PFSK-1 (cell line): ENCODE data around the gene EGR1.

Experiments used
- FOXP2 ChIP-seq: optimal IDR thresholded peaks from 2 replicates; pipeline ENCODE3; 2011; ENCODE audit warnings: borderline replicate concordance, control low read depth, inconsistent platforms; ENCODE audit not compliant: insufficient read depth; ENCODE audit errors: extremely low read length, extremely low read depth
- POLR2AphosphoS5 ChIP-seq: IDR thresholded peaks from 2 replicates; pipeline ENCODE4 v1.6.1; 2012; ENCODE audit warnings: low read depth, mild to moderate bottlenecking, control low read depth, low read length, moderate library complexity
- SIN3A ChIP-seq: IDR thresholded peaks from 2 replicates; pipeline ENCODE4 v1.6.1; 2012; ENCODE audit warnings: mild to moderate bottlenecking, low read length, moderate library complexity, borderline replicate concordance; ENCODE audit not compliant: insufficient read depth
- TAF1 ChIP-seq: IDR thresholded peaks from 2 replicates; pipeline ENCODE4 v1.6.1; 2012; ENCODE audit warnings: low read length, control low read depth, borderline replicate concordance; ENCODE audit not compliant: insufficient read depth
- TF ChIP-seq, protein P1 (sequence below), 2 experiments: IDR thresholded peaks; 2 replicates each; pipeline versions ENCODE4 v1.6.1 to v1.8.0; 2011 to 2012; ENCODE audit warnings: low read depth in 2 of 2, low read length in 2 of 2, control low read depth in 1 of 2, inconsistent platforms in 1 of 2, mild to moderate bottlenecking in 1 of 2, moderate library complexity in 1 of 2; ENCODE audit not compliant: insufficient read depth in 1 of 2

Gene EGR1

GRCh38 chr5:138489683-138490061, 24.4 kb downstream of the EGR1 start:
- TF ChIP-seq, protein P1, sequence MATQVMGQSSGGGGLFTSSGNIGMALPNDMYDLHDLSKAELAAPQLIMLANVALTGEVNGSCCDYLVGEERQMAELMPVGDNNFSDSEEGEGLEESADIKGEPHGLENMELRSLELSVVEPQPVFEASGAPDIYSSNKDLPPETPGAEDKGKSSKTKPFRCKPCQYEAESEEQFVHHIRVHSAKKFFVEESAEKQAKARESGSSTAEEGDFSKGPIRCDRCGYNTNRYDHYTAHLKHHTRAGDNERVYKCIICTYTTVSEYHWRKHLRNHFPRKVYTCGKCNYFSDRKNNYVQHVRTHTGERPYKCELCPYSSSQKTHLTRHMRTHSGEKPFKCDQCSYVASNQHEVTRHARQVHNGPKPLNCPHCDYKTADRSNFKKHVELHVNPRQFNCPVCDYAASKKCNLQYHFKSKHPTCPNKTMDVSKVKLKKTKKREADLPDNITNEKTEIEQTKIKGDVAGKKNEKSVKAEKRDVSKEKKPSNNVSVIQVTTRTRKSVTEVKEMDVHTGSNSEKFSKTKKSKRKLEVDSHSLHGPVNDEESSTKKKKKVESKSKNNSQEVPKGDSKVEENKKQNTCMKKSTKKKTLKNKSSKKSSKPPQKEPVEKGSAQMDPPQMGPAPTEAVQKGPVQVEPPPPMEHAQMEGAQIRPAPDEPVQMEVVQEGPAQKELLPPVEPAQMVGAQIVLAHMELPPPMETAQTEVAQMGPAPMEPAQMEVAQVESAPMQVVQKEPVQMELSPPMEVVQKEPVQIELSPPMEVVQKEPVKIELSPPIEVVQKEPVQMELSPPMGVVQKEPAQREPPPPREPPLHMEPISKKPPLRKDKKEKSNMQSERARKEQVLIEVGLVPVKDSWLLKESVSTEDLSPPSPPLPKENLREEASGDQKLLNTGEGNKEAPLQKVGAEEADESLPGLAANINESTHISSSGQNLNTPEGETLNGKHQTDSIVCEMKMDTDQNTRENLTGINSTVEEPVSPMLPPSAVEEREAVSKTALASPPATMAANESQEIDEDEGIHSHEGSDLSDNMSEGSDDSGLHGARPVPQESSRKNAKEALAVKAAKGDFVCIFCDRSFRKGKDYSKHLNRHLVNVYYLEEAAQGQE (IDR thresholded peaks at IDR 0.05; ENCODE audit: insufficient read depth in 1 of 2, low read depth in 2 of 2, low read length in 2 of 2): no peak
- TF ChIP-seq TAF1 (no peak), FOXP2 (no peak), SIN3A (no peak), POLR2AphosphoS5 (no peak)

DNA sequence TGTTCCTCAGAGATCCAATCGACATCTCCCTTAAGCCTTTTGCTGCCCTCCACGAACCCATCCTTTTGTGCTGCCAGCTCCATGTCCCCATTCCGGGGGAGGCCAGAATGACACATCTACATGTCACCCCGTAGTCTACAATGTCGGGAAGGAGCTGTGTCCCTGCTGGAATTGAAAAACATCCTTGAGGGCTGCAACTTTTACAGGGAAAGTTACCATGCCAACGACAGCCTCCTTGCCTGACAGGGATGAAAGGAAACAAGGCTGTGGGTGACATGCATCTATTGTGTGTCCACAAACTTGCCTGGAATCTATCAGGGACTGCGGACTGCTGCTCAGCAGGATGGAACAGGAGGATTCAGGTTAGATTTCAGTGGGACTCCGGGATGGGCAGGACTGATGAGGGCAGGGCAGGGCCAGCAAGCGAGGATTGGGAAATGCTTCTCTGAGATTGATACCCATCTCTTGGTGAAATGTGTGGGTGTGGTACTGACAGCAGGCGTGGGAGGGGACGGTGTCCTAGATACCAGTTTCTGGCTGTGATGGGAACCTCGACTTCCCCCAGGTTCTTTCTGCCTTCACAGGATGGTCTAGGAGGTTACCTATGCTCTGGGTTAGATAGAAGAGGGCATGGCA, 25.5 kb downstream of the EGR1 start:
- TF ChIP-seq TAF1 (no peak), POLR2AphosphoS5 (no peak), FOXP2 (no peak), SIN3A (no peak)
- TF ChIP-seq, protein P1 (IDR thresholded peaks at IDR 0.05; ENCODE audit: insufficient read depth in 1 of 2, low read depth in 2 of 2, low read length in 2 of 2): no peak

DNA sequence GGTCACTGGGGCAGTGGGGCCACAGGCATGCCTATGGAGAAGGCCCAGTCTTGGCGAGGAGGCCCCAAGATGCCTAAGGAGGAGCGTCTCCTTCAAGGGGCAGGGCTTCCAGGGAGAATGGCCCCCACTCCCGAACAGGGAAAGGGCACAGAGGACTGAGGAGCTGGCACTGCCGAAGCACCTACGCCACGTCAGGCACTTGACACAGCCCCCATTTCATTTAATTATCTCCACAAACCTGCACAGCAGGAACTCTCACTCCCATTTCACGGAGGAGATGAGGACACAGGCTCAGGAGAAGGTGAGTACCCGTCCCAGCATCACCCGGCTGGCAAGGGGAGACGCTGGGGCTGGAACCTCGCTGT, 26.0 kb downstream of the EGR1 start:
- TF ChIP-seq, protein P1 (IDR thresholded peaks at IDR 0.05; ENCODE audit: insufficient read depth in 1 of 2, low read depth in 2 of 2, low read length in 2 of 2): no peak
- TF ChIP-seq SIN3A: no peak
- no peak for TF ChIP-seq FOXP2
- no peak for TF ChIP-seq TAF1

- no peak for TF ChIP-seq FOXP2
- no peak for TF ChIP-seq TAF1
- TF ChIP-seq, protein P1 (IDR thresholded peaks at IDR 0.05; ENCODE audit: insufficient read depth in 1 of 2, low read depth in 2 of 2, low read length in 2 of 2): no peak
- no peak for TF ChIP-seq SIN3A
- TF ChIP-seq POLR2AphosphoS5: no peak
These were observed 26.6 kb downstream of the EGR1 start for GRCh38 chr5:138491669-138492559.
